Stimulated activated CD8-positive, alpha-beta memory T cell treated with anti-CD3 and anti-CD28 coated beads, Interleukin-12 subunit alpha, Interleukin-12 subunit beta, amount 100 ng/mL, for 1 hour (primary cell): ENCODE data around the gene CALHM3.

ENCODE experiments used
- DNase-seq: peaks from one replicate; pipeline ENCODE4 v3.0.0-alpha.2; 2020; ENCODE audit warnings: low read depth

The CALHM3 gene

DNA sequence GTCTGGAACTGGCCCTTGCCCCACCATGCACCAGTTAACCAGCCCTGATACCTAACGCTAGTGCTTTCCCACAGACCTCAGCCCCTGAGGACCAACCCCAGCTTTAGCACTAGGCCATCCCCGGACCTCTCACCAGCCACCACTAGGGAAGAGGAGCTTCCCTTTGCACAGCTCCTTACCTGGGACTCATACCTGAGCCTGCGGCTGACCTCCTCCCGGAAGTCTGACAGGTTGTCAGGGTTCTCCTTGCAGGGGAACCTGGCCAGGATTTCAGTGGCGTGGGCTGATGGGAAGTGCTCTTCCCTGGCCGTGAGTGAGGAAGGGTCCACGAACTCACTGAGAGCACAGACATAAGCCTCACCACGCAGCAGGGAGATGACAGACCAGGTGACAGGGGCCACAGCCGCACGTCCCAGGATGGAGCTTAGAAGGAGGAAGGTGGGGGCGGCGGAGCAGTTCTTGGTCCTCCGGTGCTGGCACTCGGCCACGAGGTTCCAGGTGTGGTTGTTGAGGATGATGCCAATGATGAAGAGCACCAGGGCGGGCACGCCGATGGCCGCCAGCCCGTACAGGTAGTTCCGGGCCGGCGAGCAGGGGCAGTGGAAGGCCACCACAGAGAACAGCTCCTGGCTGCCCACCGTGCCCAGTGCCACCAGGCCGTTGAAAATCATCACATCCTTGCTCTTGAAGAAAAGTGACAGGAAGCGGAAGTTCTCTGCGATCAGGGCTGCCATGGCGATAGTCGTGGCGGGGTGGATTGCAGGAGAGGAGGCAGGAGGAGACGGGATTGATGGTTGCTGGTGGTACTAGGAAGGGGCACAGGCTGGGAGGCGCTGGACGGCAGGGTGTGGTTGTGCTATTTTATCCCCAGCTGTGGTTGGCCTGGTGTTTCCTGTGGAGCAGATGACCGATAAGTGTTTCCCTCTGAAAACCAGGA, 29.6 kb downstream of the CALHM3 start:
- no peak for DNase-seq

GRCh38 chr10:103448746-103449145, 30.3 kb downstream of the CALHM3 start:
- no peak for DNase-seq

- DNase-seq: no peak
Observed at GRCh38 chr10:103447187-103447586, 31.9 kb downstream of the CALHM3 start.

GRCh38 chr10:103445767-103446567, 33.1 kb downstream of the CALHM3 start:
- DNase-seq: no peak

DNA sequence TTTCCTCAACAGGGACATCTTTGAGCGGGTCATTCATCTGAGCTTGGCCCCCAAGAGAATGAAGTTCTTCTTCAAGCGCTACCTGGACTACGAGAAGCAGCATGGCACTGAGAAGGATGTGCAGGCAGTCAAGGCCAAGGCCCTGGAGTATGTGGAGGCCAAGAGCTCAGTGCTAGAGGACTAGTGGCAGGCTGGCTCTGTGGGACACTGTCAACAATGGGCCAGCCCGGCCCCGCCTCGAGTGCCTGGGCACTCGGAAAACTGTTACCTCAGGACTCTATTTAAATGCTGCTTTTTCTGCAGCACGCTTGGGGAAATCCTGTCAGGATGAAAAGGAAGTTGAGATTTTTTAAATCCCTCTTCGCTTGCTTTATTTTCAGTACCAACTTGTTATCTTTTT, 33.7 kb downstream of the CALHM3 start:
- DNase-seq: no peak

- no peak for DNase-seq
Observed at GRCh38 chr10:103444478-103444877, 34.6 kb downstream of the CALHM3 start.

DNA sequence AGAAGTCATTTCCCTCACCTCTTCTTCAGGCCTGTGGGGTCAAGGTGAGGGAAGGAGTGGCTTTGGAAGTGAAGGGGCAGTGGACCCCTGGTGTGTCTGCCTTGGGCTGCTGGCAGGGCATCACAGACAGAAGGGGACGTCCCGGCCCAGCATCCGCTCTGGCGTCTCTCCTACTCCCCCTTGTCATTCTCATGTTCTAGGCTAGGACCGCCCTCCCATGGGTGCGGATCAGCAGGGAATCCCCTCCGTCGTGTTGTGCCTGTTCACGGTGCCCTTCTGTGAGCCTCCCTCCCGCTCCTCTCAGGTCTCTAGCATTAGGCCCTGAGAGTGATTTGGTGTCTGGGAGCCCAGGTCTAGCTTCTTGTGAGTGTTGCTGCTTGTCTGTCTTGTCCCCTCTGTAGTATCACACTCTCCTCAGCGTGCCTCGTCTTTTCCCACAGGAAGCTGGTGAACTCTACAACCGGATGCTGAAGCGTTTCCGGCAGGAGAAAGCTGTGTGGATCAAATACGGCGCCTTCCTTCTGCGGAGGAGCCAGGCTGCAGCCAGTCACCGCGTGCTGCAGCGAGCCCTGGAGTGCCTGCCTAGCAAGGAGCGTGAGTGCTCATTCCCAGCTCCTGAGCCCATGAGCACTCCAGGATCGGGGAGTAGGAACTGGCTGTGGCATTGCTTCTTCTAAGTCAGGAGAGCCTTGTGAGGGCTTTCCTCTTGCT, 35.4 kb downstream of the CALHM3 start:
- no peak for DNase-seq

DNA sequence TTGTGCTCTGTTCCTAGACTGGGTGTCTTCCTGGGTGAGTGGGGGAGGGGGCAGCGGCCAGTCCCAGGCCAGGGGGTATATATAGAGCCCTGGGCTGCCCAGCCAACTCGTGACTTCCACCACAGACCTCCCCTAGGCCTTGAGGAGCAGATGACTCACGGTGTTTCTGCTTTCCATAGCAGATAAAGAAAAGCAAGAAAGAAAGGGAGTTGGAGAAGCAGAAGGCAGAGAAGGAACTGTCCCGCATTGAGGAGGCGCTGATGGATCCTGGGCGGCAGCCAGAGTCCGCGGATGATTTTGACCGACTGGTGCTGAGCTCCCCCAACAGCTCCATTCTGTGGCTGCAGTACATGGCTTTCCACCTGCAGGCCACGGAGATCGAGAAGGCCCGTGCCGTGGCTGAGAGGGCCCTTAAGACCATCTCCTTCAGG, 37.0 kb downstream of the CALHM3 start:
- DNase-seq: no peak

DNA sequence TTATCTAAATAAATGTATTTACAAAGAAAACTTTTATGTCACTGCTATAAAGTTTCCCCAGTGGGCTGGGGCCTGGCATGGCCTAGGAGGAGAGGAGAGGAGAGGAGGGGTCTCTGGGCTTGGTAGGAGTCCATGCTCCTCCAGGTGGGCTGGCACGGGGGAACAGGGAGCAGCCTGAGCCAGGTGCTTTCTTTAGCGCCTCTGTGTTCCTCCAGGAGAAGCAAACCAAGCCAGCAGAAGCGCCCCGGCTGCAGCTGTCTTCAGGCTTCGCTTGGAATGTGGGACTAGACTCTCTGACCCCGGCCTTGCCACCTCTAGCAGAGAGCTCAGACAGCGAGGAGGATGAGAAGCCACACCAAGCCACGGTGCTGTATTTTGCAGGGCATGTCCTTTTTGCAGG, 37.4 kb downstream of the CALHM3 start:
- no peak for DNase-seq

- no peak for DNase-seq
Observed at GRCh38 chr10:103441206-103441605, 37.8 kb downstream of the CALHM3 start.

DNA sequence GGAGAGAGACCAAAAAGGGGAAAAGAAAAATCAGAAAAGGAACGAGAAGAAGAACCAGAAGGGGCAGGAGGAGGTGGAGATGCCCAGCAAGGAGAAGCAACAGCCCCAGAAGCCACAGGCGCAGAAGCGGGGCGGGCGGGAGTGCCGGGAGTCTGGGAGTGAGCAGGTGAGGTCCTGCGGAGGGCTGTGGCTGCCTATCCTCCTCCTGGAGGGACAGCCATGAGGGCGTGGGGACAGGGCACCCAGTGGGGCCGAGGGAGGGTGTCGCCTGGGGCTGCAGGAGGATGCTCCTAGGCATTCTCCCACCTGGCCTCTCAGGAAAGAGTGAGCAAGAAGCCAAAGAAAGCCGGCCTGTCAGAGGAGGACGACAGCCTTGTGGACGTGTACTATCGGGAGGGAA, 38.6 kb downstream of the CALHM3 start:
- DNase-seq: no peak

GRCh38 chr10:103439776-103440175, 39.3 kb downstream of the CALHM3 start:
- no peak for DNase-seq

DNA sequence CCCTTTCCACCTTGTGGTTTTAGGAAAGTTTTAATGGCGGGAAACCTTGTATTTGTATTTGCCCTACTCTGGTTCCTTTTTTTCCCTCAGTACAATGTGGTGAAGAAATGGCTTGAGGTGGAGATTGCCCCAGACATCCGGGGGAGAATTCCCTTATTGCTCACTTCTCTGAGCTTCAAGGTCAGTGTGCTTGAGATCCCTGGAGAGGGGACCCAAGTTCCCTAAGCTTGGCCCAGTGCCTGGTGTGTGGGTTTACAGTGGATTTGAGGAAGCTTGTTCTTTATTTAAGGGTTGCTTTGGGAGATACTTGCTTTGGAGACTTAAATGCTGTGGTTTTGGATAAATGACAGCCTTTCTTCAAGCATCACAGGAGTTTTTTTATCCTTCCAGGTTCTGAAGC, 45.2 kb downstream of the CALHM3 start:
- no peak for DNase-seq

GRCh38 chr10:103431902-103432301, 47.1 kb downstream of the CALHM3 start:
- no peak for DNase-seq

DNA sequence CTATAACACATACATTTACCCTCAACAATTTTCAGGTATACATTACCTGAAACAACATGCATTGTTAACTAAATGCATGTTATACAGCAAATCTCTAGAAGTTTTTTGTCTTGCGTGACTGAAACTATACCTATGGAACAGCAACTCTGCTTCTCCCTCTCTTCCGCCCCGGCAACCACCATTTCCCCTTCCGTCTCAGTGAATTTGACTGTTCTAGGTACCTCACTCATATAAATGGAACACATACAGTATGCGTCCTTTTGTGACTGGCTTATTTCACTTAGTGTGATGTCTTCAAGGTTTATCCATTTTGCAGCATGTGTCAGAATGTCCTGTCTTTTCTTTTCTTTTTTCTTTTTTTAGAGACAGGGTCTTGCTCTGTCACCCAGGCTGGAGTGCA, 49.4 kb downstream of the CALHM3 start:
- no peak for DNase-seq

GRCh38 chr10:103428989-103429643, 49.9 kb downstream of the CALHM3 start:
- no peak for DNase-seq

DNA sequence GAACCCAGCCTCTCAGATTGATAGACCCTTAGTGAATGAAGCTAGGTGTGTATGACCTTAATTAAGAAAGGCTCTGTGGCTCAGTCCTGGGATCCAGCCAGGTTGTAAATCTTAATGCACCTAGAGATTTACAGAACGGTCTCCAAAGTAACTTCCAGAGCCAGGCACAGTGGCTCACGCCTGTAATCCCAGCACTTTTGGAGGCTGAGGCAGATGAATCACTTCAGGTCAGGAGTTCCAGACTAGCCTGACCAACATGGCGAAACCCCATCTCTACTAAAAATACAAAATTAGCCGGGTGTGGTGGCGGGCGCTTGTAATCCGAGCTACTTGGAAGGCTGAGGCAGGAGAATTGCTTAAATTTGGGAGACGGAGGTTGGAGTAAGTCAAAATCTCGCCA, 51.2 kb downstream of the CALHM3 start:
- no peak for DNase-seq

- DNase-seq: no peak
Observed at GRCh38 chr10:103423748-103424147, 55.3 kb downstream of the CALHM3 start.
